Naive thymus-derived CD8-positive, alpha-beta T cell (primary cell): ENCODE measurements around the gene PKMYT1. TPM values are rescaled to one million over a fixed set of nuclear protein-coding genes. Genes with fewer than 3 reads are reported as not detected.
A peak's percentile ranks its signal among the peaks of the same experiment; 100 is the strongest.

Experiments
- ATAC-seq, 2 donors: fragments of 150-1000 bp; cut with Tn5 transposase in 1 of 2; sonication (Bioruptor Pico), chemical (Tn5 transposase) in 1 of 2; 1 replicate in 1 of 2; 2 replicates in 1 of 2; pipeline ENCODE4 v1.10.0; 2021; ENCODE audit warnings: mild to moderate bottlenecking in 2 of 2, moderate library complexity in 2 of 2
- POLR2A ChIA-PET: fragments of 350-600 bp; sonication (Branson Sonifier 250); formaldehyde crosslinking; loops from one replicate; lab custom pipeline; 2021; ENCODE audit warnings: antibody characterized with exemption; lab: Charles Lee
- DNase-seq, 10 donors: peaks; one replicate each; pipeline versions ENCODE4 v3.0.0 to v3.0.0-alpha.2; 2020 to 2022
- H3K27ac Mint-ChIP-seq, 10 donors: one replicate each; pipeline ENCODE4 v1.8.0; 2020 to 2022; ENCODE audit warnings: mild to moderate bottlenecking in 10 of 10, mixed read lengths in 10 of 10, moderate library complexity in 4 of 10, inconsistent platforms in 1 of 10
- H3K27me3 Mint-ChIP-seq, 5 donors: one replicate each; pipeline ENCODE4 v1.8.0; 2021 to 2022; ENCODE audit warnings: mixed read lengths in 5 of 5
- H3K36me3 Mint-ChIP-seq, 3 donors: one replicate each; pipeline ENCODE4 v1.8.0; 2020 to 2022; ENCODE audit warnings: mixed read lengths in 3 of 3, mild to moderate bottlenecking in 2 of 3, inconsistent platforms in 1 of 3
- H3K4me1 Mint-ChIP-seq, 4 donors: one replicate each; pipeline ENCODE4 v1.8.0; 2021 to 2022; ENCODE audit warnings: mixed read lengths in 4 of 4
- H3K4me3 Mint-ChIP-seq, 10 donors: one replicate each; pipeline ENCODE4 v1.8.0; 2020 to 2022; ENCODE audit warnings: mild to moderate bottlenecking in 10 of 10, mixed read lengths in 10 of 10, moderate library complexity in 6 of 10, inconsistent platforms in 1 of 10
- H3K9me3 Mint-ChIP-seq, 9 donors: one replicate each; pipeline ENCODE4 v1.8.0; 2020 to 2022; ENCODE audit warnings: mixed read lengths in 9 of 9, mild to moderate bottlenecking in 3 of 9, inconsistent platforms in 1 of 9, moderate library complexity in 1 of 9
- polyA plus RNA-seq, 3 donors: library from polyadenylated mRNA; unstranded; fragments of 300-500 nt; fragmentation: Illumina TruSeq; gene quantifications; one replicate each; pipeline ENCODE4 v1.2.3, GENCODE V29; 2021
- total RNA-seq, 8 experiments: library from RNA in 2 of 8; stranded (reverse) in 2 of 8; gene quantifications; one replicate each; pipeline ENCODE4 v1.2.3 and lab custom pipeline; 2021 to 2026

The PKMYT1 gene
- total and polyA plus RNA-seq, 5 experiments from 2014 or later = 0.37 TPM; not detected in 4

DNA sequence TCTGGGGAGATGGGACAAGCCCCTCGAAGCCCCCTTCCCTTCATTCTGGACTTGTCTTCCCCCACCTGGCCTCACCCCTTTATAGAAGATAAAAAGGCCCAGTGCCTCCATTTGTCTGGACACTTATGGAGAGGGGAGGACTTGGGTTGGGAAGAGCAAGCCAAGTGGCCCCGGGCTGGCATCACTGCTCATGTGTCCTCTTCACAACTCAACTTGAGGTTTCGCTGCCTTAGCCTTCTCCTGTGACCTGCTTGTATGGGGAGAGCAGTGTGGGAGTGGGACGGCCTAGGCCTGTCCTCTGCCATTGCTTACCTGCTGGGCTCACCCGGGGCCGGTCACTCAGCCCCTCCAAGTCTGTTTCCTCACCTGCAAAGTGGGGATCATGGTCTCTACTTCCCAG is 9.7 kb downstream of the PKMYT1 start:
- H3K27ac Mint-ChIP-seq = no peak overlapping the region
- H3K4me3 Mint-ChIP-seq = peak overlapping the region; percentile 28 to 67 (median 52)
- DNase-seq = no peak
- H3K27me3 Mint-ChIP-seq = peaks cover 3 to 40% (median 24%) of the 10 kb centered on the region in 5 donors
- peaks cover 10 to 22% (median 15%) of the 10 kb centered on the region in 4 donors for H3K4me1 Mint-ChIP-seq
- H3K9me3 Mint-ChIP-seq = peaks cover 0 to 4% (median 0%) of the 10 kb centered on the region in 9 donors
- POLR2A ChIA-PET = interaction anchor here (1.1 to 1.7 kb wide), 2 partner anchors 10 to 59 kb away, joined by 3 to 5 read pairs; partner anchors contain the start of genes FLYWCH1 and PKMYT1
- no peak for ATAC-seq
- H3K36me3 Mint-ChIP-seq = no peaks in the 10 kb centered on the region

DNA sequence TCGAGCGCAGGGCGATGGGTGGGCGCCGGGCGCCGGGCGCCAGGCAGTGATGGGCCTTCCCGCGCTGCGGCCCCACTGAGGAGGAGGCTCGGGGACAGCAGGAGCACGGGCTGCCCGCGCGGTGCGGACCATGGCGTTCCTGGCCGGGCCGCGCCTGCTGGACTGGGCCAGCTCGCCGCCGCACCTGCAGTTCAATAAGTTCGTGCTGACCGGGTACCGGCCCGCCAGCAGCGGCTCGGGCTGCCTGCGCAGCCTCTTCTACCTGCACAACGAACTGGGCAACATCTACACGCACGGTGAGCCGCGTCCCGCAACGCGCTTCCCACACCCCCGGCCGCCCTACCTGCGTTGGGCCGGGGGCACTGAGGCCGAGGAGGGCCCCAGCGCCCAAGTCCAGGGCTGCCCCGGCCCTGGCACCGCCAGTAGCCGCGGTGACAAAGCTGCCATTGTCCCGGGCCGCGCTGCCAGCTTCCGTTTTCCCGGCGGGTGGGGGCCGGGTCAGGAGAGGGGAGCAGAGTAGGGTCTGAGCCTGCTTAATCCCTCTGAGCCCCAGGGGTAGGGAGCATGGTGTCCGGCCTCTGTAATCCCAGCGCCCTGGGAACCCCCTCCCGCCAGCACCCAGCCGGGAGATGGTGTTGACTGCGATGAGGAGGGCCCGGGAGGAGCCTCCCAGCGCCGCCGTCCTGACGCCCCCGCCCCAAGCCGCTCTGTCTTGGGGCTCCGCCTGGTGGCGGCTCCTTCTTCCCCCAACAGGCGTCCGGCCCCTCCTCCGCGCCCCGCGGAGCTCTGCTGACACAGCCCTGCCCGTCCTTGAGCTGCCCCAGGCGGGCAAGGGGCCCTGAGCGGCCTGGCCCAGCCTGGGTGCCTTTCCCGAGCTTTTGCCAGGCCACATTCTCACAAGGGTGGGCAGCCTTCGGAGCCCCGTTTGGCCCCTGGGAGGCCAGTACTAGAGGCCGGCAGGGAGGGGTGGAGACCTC is 10.4 kb downstream of the PKMYT1 start:
- Mint-ChIP-seq H3K4me3 (peak overlapping the region; percentile 14 to 66 (median 54)), H3K9me3 (peaks cover 0 to 4% (median 0%) of the 10 kb centered on the region in 9 donors), H3K27ac (no peak overlapping the region), H3K4me1 (peaks cover 10 to 28% (median 21%) of the 10 kb centered on the region in 4 donors), H3K27me3 (peaks cover 3 to 42% (median 24%) of the 10 kb centered on the region in 5 donors), H3K36me3 (no peaks in the 10 kb centered on the region)
- DNase-seq = peak in 9 of 10 donors; percentile 32 to 72 (median 51)
- POLR2A ChIA-PET = interaction anchor here (1.7 kb wide), 1 partner anchor 11 kb away, joined by 5 read pairs; the partner anchor contains the start of gene PKMYT1
- peak; percentile 41 to 69 for ATAC-seq

DNA sequence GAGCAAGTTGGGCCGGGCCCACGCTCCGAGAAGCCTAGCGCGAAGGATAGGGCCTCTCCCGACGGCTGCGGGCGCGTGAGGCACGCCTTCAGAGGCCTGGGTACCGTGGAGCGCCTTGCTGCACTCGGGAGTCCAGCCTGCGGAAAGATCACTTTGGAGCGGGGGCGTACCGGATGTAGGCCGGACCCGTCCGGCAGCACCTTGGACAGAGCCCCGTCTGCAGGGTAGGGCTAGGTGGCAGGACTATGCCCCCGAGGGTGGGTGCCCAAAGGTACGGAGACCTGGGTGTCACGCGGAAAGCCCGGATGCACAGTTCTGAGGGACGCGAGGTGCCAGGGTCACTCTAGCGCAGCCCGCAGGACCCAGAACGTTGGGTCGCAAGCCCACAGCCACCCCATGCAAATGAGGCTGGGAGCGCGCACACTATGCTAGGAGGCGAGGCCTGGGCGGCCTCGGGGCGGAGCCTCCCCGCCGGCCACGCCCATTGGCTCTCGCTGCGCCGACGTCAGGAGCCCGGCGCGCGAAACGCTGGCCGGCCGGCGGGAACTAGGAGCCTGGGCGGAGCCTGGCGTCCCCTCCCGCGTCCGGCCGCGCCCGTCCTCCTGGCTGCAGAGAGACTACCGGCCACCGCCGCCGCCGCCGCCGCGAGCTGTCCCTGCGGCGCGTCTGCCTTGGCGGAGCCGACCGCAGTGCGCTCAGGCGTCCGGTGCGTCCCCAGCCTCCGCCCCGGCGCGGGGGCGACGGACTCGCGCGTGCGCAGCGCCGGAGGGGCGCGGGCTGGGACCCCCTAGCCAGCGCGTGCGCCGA is 11.3 kb downstream of the PKMYT1 start, which contains the start of gene PAQR4:
Gene PAQR4, plus strand, starts transcription at position 611 of the 807 bp plus-strand sequence. CDS start 327 bp downstream, outside the sequence.
- H3K27ac Mint-ChIP-seq = peak within 1 kb of the TSS in 1 of 10 donors; percentile 15

DNA sequence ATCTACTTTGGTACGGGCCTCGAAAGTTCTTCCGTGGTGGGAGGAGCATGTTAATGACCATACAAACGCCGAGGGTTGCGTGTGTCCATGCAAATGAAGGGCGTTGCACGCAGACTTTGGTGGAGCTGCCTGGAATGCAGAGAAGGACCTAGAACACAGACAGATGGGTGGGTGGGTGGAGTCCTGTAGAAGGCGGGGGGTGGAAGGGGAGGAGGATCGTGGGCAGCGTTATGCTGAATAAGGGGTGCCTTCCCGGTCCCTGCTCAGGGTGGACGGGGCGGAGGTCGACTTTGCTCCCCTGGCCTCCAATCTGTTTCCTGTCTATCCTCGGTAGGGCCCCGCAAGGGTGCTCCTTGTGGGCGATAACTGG is 11.9 kb downstream of the PKMYT1 start:
- Mint-ChIP-seq H3K4me3 (peak overlapping the region; percentile 65 to 83 (median 74)), H3K27me3 (peaks cover 3 to 51% (median 31%) of the 10 kb centered on the region in 5 donors), H3K27ac (peak overlapping the region in 1 of 10 donors; percentile 15), H3K36me3 (no peaks in the 10 kb centered on the region), H3K9me3 (peaks cover 0 to 4% (median 0%) of the 10 kb centered on the region in 9 donors), H3K4me1 (peaks cover 15 to 35% (median 30%) of the 10 kb centered on the region in 4 donors)
- POLR2A ChIA-PET = interaction anchor here (2.2 kb wide), 1 partner anchor 12 kb away, joined by 14 read pairs; the partner anchor contains the start of gene PKMYT1
- DNase-seq = no peak
- no peak for ATAC-seq

More for the DNA sequence above, 11.3 kb downstream of the PKMYT1 start, which contains the start of gene PAQR4:
- H3K9me3 Mint-ChIP-seq = peaks cover 0 to 4% (median 0%) of the 10 kb centered on the region in 9 donors
- peak within 1 kb of the TSS; percentile 65 to 83 (median 74) for H3K4me3 Mint-ChIP-seq
- no peaks in the 10 kb centered on the region for H3K36me3 Mint-ChIP-seq
- ATAC-seq = peak; percentile 69 to 71
- H3K27me3 Mint-ChIP-seq = peaks cover 3 to 46% (median 27%) of the 10 kb centered on the region in 5 donors
- POLR2A ChIA-PET = interaction anchor here (1.7 to 2.2 kb wide), 2 partner anchors 12 kb away, joined by 5 to 14 read pairs; partner anchors contain the start of gene PKMYT1
- peak; percentile 52 to 73 (median 69) for DNase-seq
- H3K4me1 Mint-ChIP-seq = peaks cover 12 to 32% (median 26%) of the 10 kb centered on the region in 4 donors

DNA sequence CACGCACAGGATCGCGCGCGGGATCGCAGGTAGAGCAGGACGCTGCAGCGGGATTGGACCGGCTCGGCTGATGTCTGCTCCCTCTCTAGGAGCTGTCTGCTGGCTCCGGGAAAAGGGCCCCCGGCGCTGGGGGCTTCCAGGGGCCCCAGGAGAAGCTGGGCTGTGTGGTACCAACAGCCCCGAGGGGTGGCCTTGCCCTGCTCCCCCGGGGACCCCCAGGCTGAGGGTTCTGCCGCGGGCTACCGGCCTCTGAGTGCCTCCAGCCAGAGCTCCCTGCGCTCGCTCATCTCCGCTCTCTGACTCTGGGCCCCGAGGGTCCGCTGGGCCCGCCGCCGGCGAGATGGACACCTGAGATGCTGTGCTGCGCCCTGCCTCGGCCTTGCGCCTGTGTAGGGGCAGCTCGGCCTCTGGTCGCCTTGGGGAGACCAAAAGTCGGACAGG is 12.5 kb downstream of the PKMYT1 start:
- peaks cover 3 to 51% (median 31%) of the 10 kb centered on the region in 5 donors for H3K27me3 Mint-ChIP-seq

DNA sequence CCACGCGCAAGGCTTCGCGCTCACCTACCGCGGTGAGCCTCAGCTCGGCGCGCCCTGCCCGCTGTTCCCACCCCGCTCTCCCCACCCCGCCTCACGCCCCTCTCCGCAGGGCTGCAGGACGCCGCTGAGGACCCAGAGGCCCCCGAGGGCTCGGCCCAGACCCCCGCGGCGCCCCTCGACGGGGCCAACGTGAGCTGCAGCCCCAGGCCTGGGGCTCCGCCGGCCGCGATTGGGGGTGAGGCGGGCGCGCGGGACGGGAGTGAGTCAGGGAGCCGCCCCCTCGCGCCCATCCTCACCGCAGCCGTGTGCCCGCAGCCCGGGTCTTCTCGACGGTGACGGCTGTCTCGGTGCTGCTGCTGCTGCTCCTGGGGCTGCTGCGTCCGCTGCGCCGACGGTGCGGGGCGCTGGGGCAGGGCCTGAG is 13.0 kb downstream of the PKMYT1 start:
- Mint-ChIP-seq H3K27me3 (peaks cover 3 to 53% (median 30%) of the 10 kb centered on the region in 5 donors), H3K4me3 (peak overlapping the region in 3 of 10 donors; percentile 30 to 72 (median 60)), H3K9me3 (peaks cover 0 to 4% (median 0%) of the 10 kb centered on the region in 9 donors), H3K36me3 (no peaks in the 10 kb centered on the region), H3K4me1 (peaks cover 14 to 39% (median 36%) of the 10 kb centered on the region in 4 donors), H3K27ac (no peak overlapping the region)
- peak in 1 of 10 donors; percentile 13 for DNase-seq
- POLR2A ChIA-PET = interaction anchor here (0.9 to 2.2 kb wide), 4 partner anchors 11 to 64 kb away, joined by 3 to 14 read pairs (median 3); partner anchors contain the start of genes PKMYT1 and TNFRSF12A
- ATAC-seq = no peak

More for the DNA sequence above, 12.5 kb downstream of the PKMYT1 start:
- Mint-ChIP-seq H3K4me3 (peak overlapping the region in 8 of 10 donors; percentile 62 to 83 (median 73)), H3K36me3 (no peaks in the 10 kb centered on the region), H3K27ac (no peak overlapping the region), H3K4me1 (peaks cover 15 to 37% (median 34%) of the 10 kb centered on the region in 4 donors), H3K9me3 (peaks cover 0 to 4% (median 0%) of the 10 kb centered on the region in 9 donors)
- POLR2A ChIA-PET = interaction anchor here (0.9 to 2.2 kb wide), 3 partner anchors 10 to 52 kb away, joined by 3 to 14 read pairs (median 3); partner anchors contain the start of genes PKMYT1 and TNFRSF12A
- ATAC-seq (no peak), DNase-seq (no peak)

DNA sequence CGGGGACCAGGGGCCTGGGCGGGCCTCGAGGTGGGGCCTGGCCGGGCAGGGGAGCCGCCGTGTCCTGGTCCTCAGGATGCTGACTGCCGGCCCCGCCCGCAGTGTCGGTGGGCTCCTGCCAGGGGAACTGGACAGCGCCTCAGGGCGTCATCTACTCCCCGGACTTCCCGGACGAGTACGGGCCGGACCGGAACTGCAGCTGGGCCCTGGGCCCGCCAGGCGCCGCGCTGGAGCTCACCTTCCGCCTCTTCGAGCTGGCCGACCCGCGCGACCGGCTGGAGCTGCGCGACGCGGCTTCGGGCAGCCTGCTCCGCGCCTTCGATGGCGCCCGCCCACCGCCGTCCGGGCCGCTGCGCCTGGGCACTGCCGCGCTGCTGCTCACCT is 13.4 kb downstream of the PKMYT1 start:
- peak overlapping the region in 1 of 10 donors; percentile 72 for H3K4me3 Mint-ChIP-seq
- peaks cover 12 to 42% (median 39%) of the 10 kb centered on the region in 4 donors for H3K4me1 Mint-ChIP-seq
- H3K27me3 Mint-ChIP-seq = peaks cover 3 to 53% (median 25%) of the 10 kb centered on the region in 5 donors
- DNase-seq (no peak), ATAC-seq (no peak)
- no peaks in the 10 kb centered on the region for H3K36me3 Mint-ChIP-seq
- H3K9me3 Mint-ChIP-seq = peaks cover 0 to 4% (median 0%) of the 10 kb centered on the region in 9 donors
- H3K27ac Mint-ChIP-seq = no peak overlapping the region
- POLR2A ChIA-PET = interaction anchor here (0.6 to 2.2 kb wide), 5 partner anchors 11 to 65 kb away, joined by 3 to 14 read pairs (median 3); partner anchors contain the start of genes PKMYT1 and TNFRSF12A

DNA sequence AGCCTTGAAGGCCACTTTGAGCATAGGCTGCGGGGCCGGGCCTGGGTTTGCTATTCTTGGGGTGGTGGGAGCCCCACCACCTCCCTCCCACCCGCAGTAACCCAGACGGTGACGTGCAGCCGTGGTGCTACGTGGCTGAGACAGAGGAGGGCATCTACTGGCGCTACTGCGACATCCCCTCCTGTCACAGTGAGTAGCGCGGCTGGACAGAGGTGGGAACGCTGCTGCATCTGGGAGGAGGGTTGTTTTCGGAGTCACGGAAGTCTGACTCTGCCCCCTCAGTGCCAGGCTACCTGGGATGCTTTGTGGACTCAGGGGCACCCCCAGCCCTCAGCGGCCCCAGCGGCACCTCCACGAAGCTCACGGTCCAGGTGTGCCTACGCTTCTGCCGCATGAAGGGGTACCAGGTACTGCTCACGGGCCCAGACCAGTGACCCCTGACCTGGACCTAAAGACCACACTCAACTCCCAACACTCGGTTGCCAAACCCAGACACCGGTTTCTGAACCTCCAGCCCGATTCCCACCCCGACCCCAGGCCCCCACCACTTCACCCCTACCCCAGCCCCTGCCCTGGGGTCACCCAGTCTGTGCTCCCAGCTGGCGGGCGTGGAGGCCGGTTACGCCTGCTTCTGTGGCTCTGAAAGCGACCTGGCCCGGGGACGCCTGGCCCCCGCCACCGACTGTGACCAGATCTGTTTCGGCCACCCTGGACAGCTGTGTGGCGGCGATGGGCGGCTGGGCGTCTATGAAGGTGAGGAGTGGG is 14.0 kb downstream of the PKMYT1 start:
- H3K9me3 Mint-ChIP-seq = peaks cover 0 to 4% (median 0%) of the 10 kb centered on the region in 9 donors
- H3K36me3 Mint-ChIP-seq = no peaks in the 10 kb centered on the region
- ATAC-seq = no peak
- peak overlapping the region in 6 of 10 donors; percentile 4 to 85 (median 61) for H3K4me3 Mint-ChIP-seq
- POLR2A ChIA-PET = interaction anchor here (0.6 to 2.4 kb wide), 4 partner anchors 14 to 65 kb away, joined by 3 to 14 read pairs (median 8); partner anchors contain the start of gene PKMYT1
- DNase-seq = no peak
- H3K4me1 Mint-ChIP-seq = peaks cover 13 to 45% (median 43%) of the 10 kb centered on the region in 4 donors
- no peak overlapping the region for H3K27ac Mint-ChIP-seq
- peaks cover 3 to 55% (median 24%) of the 10 kb centered on the region in 5 donors for H3K27me3 Mint-ChIP-seq

DNA sequence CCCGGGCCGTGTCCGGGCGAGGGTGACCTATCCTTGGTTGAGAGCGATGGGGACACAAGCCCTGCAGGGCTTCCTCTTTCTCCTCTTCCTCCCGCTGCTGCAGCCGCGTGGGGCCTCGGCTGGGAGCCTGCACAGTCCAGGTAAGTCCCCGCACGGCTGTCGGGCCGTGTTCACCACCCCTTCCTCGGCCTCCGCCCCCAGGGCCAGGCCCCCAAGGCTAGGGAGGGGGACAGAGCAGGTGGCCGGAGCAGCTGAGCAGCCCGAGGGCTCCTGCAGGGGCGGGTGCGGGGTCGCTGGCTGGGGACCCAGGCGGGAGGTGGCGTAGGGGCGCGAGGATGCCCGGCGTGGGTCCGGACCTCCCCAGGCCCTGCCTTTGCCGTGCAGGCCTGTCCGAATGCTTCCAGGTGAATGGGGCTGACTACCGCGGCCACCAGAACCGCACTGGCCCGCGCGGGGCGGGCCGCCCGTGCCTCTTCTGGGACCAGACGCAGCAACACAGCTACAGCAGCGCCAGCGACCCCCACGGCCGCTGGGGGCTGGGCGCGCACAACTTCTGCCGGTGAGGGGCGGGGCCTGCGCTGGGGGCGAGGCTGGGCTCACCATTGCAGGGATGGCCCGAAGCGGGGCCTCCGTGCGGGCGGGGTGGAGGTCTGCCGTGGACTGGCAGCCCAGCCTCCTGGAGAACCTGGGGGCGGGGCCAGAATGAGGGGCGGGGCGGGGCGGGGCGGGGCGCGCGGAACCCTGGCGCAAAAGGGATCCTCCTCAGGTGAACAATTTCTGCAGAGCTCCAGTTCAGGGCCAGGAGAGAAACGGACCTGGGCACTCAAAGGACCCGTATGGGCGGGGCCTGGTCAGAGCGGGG is 15.5 kb downstream of the PKMYT1 start:
- DNase-seq = peak; percentile 41 to 80 (median 56)
- peak; percentile 24 to 41 for ATAC-seq
- peaks cover 13 to 42% (median 38%) of the 10 kb centered on the region in 4 donors for H3K4me1 Mint-ChIP-seq
- H3K9me3 Mint-ChIP-seq = peaks cover 0 to 4% (median 0%) of the 10 kb centered on the region in 9 donors
- H3K27ac Mint-ChIP-seq = no peak overlapping the region
- peaks cover 3 to 51% (median 17%) of the 10 kb centered on the region in 5 donors for H3K27me3 Mint-ChIP-seq
- no peaks in the 10 kb centered on the region for H3K36me3 Mint-ChIP-seq
- POLR2A ChIA-PET = interaction anchor here (0.7 to 2.4 kb wide), 4 partner anchors 13 to 985 kb away, joined by 3 to 11 read pairs (median 4); partner anchors contain the start of genes FLYWCH2 and PKMYT1
- peak overlapping the region; percentile 52 to 95 (median 82) for H3K4me3 Mint-ChIP-seq
